Measurements from ENCODE around the gene DNASE1L2.

GRCh38 chr16:2210009-2210332 lies 26.3 kb upstream of the DNASE1L2 start:
- TF ChIP-seq CTCF (IDR thresholded peaks at IDR 0.05), result no peak
- no peak for TF ChIP-seq POLR2A (IDR thresholded peaks at IDR 0.05)
- TF ChIP-seq POLR2AphosphoS5 (IDR thresholded peaks at IDR 0.05), result no peak

All from suprapubic skin (tissue), 4 donors.